ENCODE data around the gene ACTN1.

DNA sequence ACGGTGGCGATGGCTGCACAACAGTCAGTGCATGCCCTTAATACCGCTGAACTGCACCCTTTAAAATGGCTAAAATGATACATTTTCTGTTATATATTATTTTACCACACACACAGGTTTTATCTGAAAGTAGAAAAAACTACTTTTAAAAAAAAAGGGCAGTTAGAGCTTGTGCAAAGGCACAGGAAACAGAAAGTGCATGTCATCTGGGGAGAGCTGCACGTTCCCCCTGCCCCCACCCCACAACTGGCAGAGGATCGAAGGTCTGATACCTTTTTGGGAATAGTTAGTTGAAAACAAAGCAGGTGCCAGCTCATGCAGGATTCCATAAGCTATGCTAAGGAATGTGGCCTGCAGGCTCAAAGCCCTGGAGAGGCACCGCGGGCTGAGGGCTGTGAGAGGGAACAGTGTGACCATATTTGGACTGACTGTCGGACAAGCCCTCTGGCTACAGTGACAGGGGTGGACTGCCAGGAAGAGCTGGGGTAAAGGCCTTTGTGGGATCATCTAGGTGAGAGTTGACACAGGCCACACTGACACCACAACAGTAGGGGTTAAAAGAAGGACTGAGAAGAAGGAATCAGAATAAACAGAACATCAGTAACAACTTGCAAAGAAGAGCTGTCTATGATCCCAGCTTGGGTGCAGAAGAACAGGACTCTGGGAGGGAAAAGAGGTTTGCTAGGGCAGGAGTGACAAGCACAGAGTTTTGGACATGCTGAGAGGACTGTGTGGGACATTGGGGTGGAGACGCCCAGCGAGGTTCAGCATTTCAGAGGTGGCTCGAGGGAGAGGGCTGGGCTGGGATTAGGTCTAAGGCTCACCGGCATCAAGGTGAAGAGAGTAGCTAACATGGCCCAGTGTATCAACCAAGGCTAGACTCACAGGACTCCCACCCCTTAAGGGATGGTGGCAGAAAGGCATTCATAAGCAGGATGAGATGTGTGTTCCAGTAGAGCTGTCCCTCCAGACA lies 54.6 kb downstream of the ACTN1 start:
- no peak for TF ChIP-seq POLR2A (IDR thresholded peaks at IDR 0.05)
- TF ChIP-seq, protein P1, sequence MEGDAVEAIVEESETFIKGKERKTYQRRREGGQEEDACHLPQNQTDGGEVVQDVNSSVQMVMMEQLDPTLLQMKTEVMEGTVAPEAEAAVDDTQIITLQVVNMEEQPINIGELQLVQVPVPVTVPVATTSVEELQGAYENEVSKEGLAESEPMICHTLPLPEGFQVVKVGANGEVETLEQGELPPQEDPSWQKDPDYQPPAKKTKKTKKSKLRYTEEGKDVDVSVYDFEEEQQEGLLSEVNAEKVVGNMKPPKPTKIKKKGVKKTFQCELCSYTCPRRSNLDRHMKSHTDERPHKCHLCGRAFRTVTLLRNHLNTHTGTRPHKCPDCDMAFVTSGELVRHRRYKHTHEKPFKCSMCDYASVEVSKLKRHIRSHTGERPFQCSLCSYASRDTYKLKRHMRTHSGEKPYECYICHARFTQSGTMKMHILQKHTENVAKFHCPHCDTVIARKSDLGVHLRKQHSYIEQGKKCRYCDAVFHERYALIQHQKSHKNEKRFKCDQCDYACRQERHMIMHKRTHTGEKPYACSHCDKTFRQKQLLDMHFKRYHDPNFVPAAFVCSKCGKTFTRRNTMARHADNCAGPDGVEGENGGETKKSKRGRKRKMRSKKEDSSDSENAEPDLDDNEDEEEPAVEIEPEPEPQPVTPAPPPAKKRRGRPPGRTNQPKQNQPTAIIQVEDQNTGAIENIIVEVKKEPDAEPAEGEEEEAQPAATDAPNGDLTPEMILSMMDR (IDR thresholded peaks at IDR 0.05): no peak
